Endothelial cell (in vitro differentiated cells): ENCODE data around the gene TMPRSS11F. TPM values are rescaled to one million over a fixed set of nuclear protein-coding genes. Genes with fewer than 3 reads are reported as not detected.

Source experiments
- DNase-seq: peaks from one replicate; pipeline ENCODE4 v3.0.0; 2021; ENCODE audit warnings: low spot score
- H3K27ac Mint-ChIP-seq: one replicate; pipeline ENCODE4 v1.8.0; 2021; ENCODE audit warnings: mixed read lengths, inconsistent platforms; ENCODE audit not compliant: unreplicated experiment
- H3K27me3 Mint-ChIP-seq: one replicate; pipeline ENCODE4 v1.8.0; 2021; ENCODE audit warnings: mild to moderate bottlenecking, moderate library complexity, mixed read lengths, inconsistent platforms; ENCODE audit not compliant: unreplicated experiment
- H3K36me3 Mint-ChIP-seq: one replicate; pipeline ENCODE4 v1.8.0; 2021; ENCODE audit warnings: mild to moderate bottlenecking, low read depth, mixed read lengths, inconsistent platforms; ENCODE audit not compliant: unreplicated experiment
- H3K4me1 Mint-ChIP-seq: one replicate; pipeline ENCODE4 v1.8.0; 2021; ENCODE audit warnings: mild to moderate bottlenecking, mixed read lengths, inconsistent platforms; ENCODE audit not compliant: unreplicated experiment
- H3K4me3 Mint-ChIP-seq: one replicate; pipeline ENCODE4 v1.8.0; 2021; ENCODE audit warnings: mild to moderate bottlenecking, mixed read lengths, inconsistent platforms; ENCODE audit not compliant: unreplicated experiment
- H3K9me3 Mint-ChIP-seq: one replicate; pipeline ENCODE4 v1.8.0; 2021; ENCODE audit warnings: mixed read lengths, inconsistent platforms; ENCODE audit not compliant: unreplicated experiment
- CTCF ChIP-seq: fragments of 200-600 bp; sonication (generic); IDR thresholded peaks from one replicate; pipeline ENCODE4 v1.5.0; 2021; ENCODE audit warnings: antibody characterized with exemption; ENCODE audit not compliant: unreplicated experiment
- total RNA-seq: library from RNA; stranded (reverse); fragmentation: NEBNext Ultra II Directional; extraction: Animal tissue kit (Norgen Biotek cat#: 25700); gene quantifications from one replicate; pipeline ENCODE4 v1.2.1, GENCODE V29; 2021; ENCODE audit not compliant: unreplicated experiment

The TMPRSS11F gene
- total RNA-seq, 1 donor from 2014 or later, result not detected

- TF ChIP-seq CTCF, result no peak
- no peak for DNase-seq
- no peak overlapping the region for H3K4me3 Mint-ChIP-seq
- no peaks in the 10 kb centered on the region for H3K4me1 Mint-ChIP-seq
- no peaks in the 10 kb centered on the region for H3K9me3 Mint-ChIP-seq
- H3K27ac Mint-ChIP-seq, result no peak overlapping the region
- no peaks in the 10 kb centered on the region for H3K27me3 Mint-ChIP-seq
- H3K36me3 Mint-ChIP-seq, result no peaks in the 10 kb centered on the region
Observed at GRCh38 chr4:68167706-68168105, 38.0 kb upstream of the TMPRSS11F start.

GRCh38 chr4:68167166-68167565, 37.5 kb upstream of the TMPRSS11F start:
- TF ChIP-seq CTCF, result no peak
- DNase-seq, result no peak
- Mint-ChIP-seq H3K27ac (no peak overlapping the region), H3K27me3 (no peaks in the 10 kb centered on the region), H3K4me1 (no peaks in the 10 kb centered on the region), H3K4me3 (no peak overlapping the region), H3K36me3 (no peaks in the 10 kb centered on the region), H3K9me3 (no peaks in the 10 kb centered on the region)

- Mint-ChIP-seq H3K4me1 (no peaks in the 10 kb centered on the region), H3K9me3 (no peaks in the 10 kb centered on the region), H3K4me3 (no peak overlapping the region), H3K36me3 (no peaks in the 10 kb centered on the region), H3K27ac (no peak overlapping the region), H3K27me3 (no peaks in the 10 kb centered on the region)
- DNase-seq, result no peak
- no peak for TF ChIP-seq CTCF
Observed at GRCh38 chr4:68163754-68164153, 34.1 kb upstream of the TMPRSS11F start.

- Mint-ChIP-seq H3K9me3 (no peaks in the 10 kb centered on the region), H3K36me3 (no peaks in the 10 kb centered on the region), H3K4me1 (no peaks in the 10 kb centered on the region), H3K27me3 (no peaks in the 10 kb centered on the region), H3K4me3 (no peak overlapping the region), H3K27ac (no peak overlapping the region)
- TF ChIP-seq CTCF, result no peak
- DNase-seq, result no peak
Observed at GRCh38 chr4:68162196-68162595, 32.5 kb upstream of the TMPRSS11F start.

- H3K36me3 Mint-ChIP-seq, result no peaks in the 10 kb centered on the region
- DNase-seq, result no peak
- H3K27me3 Mint-ChIP-seq, result no peaks in the 10 kb centered on the region
- no peak for TF ChIP-seq CTCF
- no peak overlapping the region for H3K27ac Mint-ChIP-seq
- H3K9me3 Mint-ChIP-seq, result no peaks in the 10 kb centered on the region
- H3K4me1 Mint-ChIP-seq, result no peaks in the 10 kb centered on the region
- H3K4me3 Mint-ChIP-seq, result no peak overlapping the region
Observed at GRCh38 chr4:68152411-68152810, 22.7 kb upstream of the TMPRSS11F start.
